GM23248 (cell line): ENCODE measurements around the gene EGLN3. TPM values are rescaled to one million over a fixed set of nuclear protein-coding genes. Genes with fewer than 3 reads are reported as not detected.

ENCODE experiments used
- DNase-seq: peaks from one replicate; pipeline ENCODE4 v3.0.0-alpha.2; 2015
- H2AFZ ChIP-seq: fragments of 200-600 bp; sonication (generic); 2 replicates; pipeline ENCODE4 v1.6.1; 2016; ENCODE audit warnings: antibody characterized with exemption
- H3F3A ChIP-seq: fragments of 200-600 bp; sonication (generic); 2 replicates; pipeline ENCODE4 v1.6.1; 2016; ENCODE audit warnings: mild to moderate bottlenecking, antibody characterized with exemption, mixed run types; ENCODE audit not compliant: insufficient read depth
- H3K27ac ChIP-seq: fragments of 200-600 bp; sonication (generic); 2 replicates; pipeline ENCODE4 v1.5.1; 2016; ENCODE audit warnings: mild to moderate bottlenecking
- H3K27me3 ChIP-seq: fragments of 200-600 bp; sonication (generic); replicated peaks from 2 replicates; pipeline ENCODE4 v1.6.1; 2016; ENCODE audit warnings: mild to moderate bottlenecking; ENCODE audit not compliant: insufficient read depth
- H3K36me3 ChIP-seq: fragments of 200-600 bp; sonication (generic); 2 replicates; pipeline ENCODE4 v1.6.1; 2016; ENCODE audit warnings: low read depth, mild to moderate bottlenecking
- H3K4me1 ChIP-seq: fragments of 200-600 bp; sonication (generic); 2 replicates; pipeline ENCODE4 v1.6.1; 2016; ENCODE audit warnings: mild to moderate bottlenecking; ENCODE audit not compliant: insufficient read depth
- H3K4me2 ChIP-seq: fragments of 200-600 bp; sonication (generic); one replicate; pipeline ENCODE4 v1.6.1; 2016; ENCODE audit warnings: mild to moderate bottlenecking; ENCODE audit not compliant: unreplicated experiment
- H3K4me3 ChIP-seq: fragments of 200-600 bp; sonication (generic); 2 replicates; pipeline ENCODE4 v1.5.1; 2016; ENCODE audit warnings: mild to moderate bottlenecking
- H3K79me2 ChIP-seq: fragments of 200-600 bp; sonication (generic); 2 replicates; pipeline ENCODE4 v1.6.1; 2016; ENCODE audit warnings: mild to moderate bottlenecking; ENCODE audit not compliant: insufficient read depth
- H3K9ac ChIP-seq: fragments of 200-600 bp; sonication (generic); 2 replicates; pipeline ENCODE4 v1.6.1; 2016; ENCODE audit warnings: mild to moderate bottlenecking
- H3K9me2 ChIP-seq: fragments of 200-600 bp; sonication (generic); 2 replicates; pipeline ENCODE4 v1.6.1; 2016; ENCODE audit warnings: mixed run types, mild to moderate bottlenecking, moderate library complexity; ENCODE audit not compliant: insufficient read depth
- H3K9me3 ChIP-seq: fragments of 200-600 bp; sonication (generic); one replicate; pipeline ENCODE4 v1.6.1; 2017; ENCODE audit warnings: low read depth
- H4K20me1 ChIP-seq: fragments of 200-600 bp; sonication (generic); 2 replicates; pipeline ENCODE4 v1.6.0; 2016; ENCODE audit not compliant: insufficient read depth
- EZH2 ChIP-seq: fragments of 200-600 bp; sonication (generic); IDR thresholded peaks from 2 replicates; pipeline ENCODE4 v1.6.1; 2018; ENCODE audit warnings: antibody characterized with exemption, mild to moderate bottlenecking; ENCODE audit not compliant: insufficient read depth, poor library complexity, severe bottlenecking
- EZH2phosphoT487 ChIP-seq: fragments of 200-600 bp; sonication (generic); IDR thresholded peaks from 2 replicates; pipeline ENCODE4 v1.6.1; 2018; ENCODE audit warnings: antibody characterized with exemption, moderate library complexity, mild to moderate bottlenecking, low read depth; ENCODE audit not compliant: insufficient read depth
- WGBS, 2 experiments: methylation state at CpG; one replicate each; pipeline ENCODE4 v1.1.6; 2015 to 2017; ENCODE audit warnings: low lambda C conversion rate in 2 of 2, low coverage in 1 of 2; ENCODE audit errors: missing lambda C conversion rate in 2 of 2; 5-methylcytosine and 5-hydroxymethylcytosine counted together
- in situ Hi-C: fragments of 300-500 bp; cut with MboI; formaldehyde crosslinking; loops from 2 replicates; pipeline ENCODE4 v1.15.0; 2020
- polyA plus RNA-seq: library from polyadenylated mRNA; unstranded; fragments of >200 nt; fragmentation: Nextera tagmentation; extraction: Ambion mirVana; gene quantifications from 2 replicates; pipeline ENCODE4 v1.2.1, GENCODE V29; 2016
- total RNA-seq: library from RNA; depleted of rRNA; stranded (reverse); fragments of >200 nt; shearing (Covaris generic); gene quantifications from 2 replicates; pipeline ENCODE4 v1.2.3, GENCODE V29; 2014; rRNA removed

Gene EGLN3
- total RNA-seq = 0.22 TPM in 1 of 2 replicates, not detected in the other
- 0.11 and 0.14 TPM in 2 replicates for polyA plus RNA-seq

- no peak within 1 kb of the TSS for H3K27ac ChIP-seq
- no peaks in the 10 kb centered on the region for H3K9me3 ChIP-seq
- no peaks in the 10 kb centered on the region for H3K4me1 ChIP-seq
- H2AFZ ChIP-seq = peak within 1 kb of the TSS; percentile 73
- H3K9me2 ChIP-seq = no peaks in the 10 kb centered on the region
- WGBS, 2 experiments = 3 to 4% methylated on average over 74 to 78 of the region's 91 CpGs
- H3K27me3 ChIP-seq = peaks cover 63% of the 10 kb centered on the region
- peak within 1 kb of the TSS; percentile 51 for H3K9ac ChIP-seq
- H4K20me1 ChIP-seq = no peaks in the 10 kb centered on the region
- TF ChIP-seq EZH2 = no peak
- no peak for TF ChIP-seq EZH2phosphoT487
- in situ Hi-C loops = no loop called here
- H3K36me3 ChIP-seq = no peaks in the 10 kb centered on the region
- DNase-seq = peak; percentile 87
- peak within 1 kb of the TSS; percentile 72 for H3K4me2 ChIP-seq
- no peaks in the 10 kb centered on the region for H3K79me2 ChIP-seq
- H3F3A ChIP-seq = no peaks in the 10 kb centered on the region
- peak within 1 kb of the TSS; percentile 67 for H3K4me3 ChIP-seq
Measured at GRCh38 chr14:33950320-33951182, at the start of gene EGLN3. Gene EGLN3 (minus strand): TSS chr14:33951074. CDS start chr14:33950752, 322 bp downstream.

- H3K9ac ChIP-seq = no peak overlapping the region
- H3K27ac ChIP-seq = no peak overlapping the region
- TF ChIP-seq EZH2 (no peak), EZH2phosphoT487 (no peak)
- H3K9me2 ChIP-seq = no peaks in the 10 kb centered on the region
- H3K27me3 ChIP-seq = peaks cover 11% of the 10 kb centered on the region
- no peaks in the 10 kb centered on the region for H3K36me3 ChIP-seq
- no peaks in the 10 kb centered on the region for H3K79me2 ChIP-seq
- no peaks in the 10 kb centered on the region for H4K20me1 ChIP-seq
- no peak overlapping the region for H3K4me2 ChIP-seq
- no peaks in the 10 kb centered on the region for H3K4me1 ChIP-seq
- DNase-seq = no peak
- H3F3A ChIP-seq = no peaks in the 10 kb centered on the region
- WGBS, 2 experiments = 63% methylated on average over 4 of the region's 4 CpGs
- no peak overlapping the region for H2AFZ ChIP-seq
- in situ Hi-C loops = no loop called here
- no peaks in the 10 kb centered on the region for H3K9me3 ChIP-seq
- H3K4me3 ChIP-seq = no peak overlapping the region
Measured at GRCh38 chr14:34000396-34000795, 49.5 kb upstream of the EGLN3 start.

- DNase-seq = no peak
- Histone ChIP-seq H3K9me2 (no peaks in the 10 kb centered on the region), H4K20me1 (no peaks in the 10 kb centered on the region), H3K36me3 (no peaks in the 10 kb centered on the region), H3K4me1 (no peaks in the 10 kb centered on the region), H3K4me3 (no peak overlapping the region), H3K9me3 (no peaks in the 10 kb centered on the region), H3K27me3 (peaks cover 9% of the 10 kb centered on the region; the same call in 1 of the 2 replicates), H3K9ac (no peak overlapping the region), H3K27ac (no peak overlapping the region), H3K79me2 (no peaks in the 10 kb centered on the region), H3F3A (no peaks in the 10 kb centered on the region), H2AFZ (no peak overlapping the region), H3K4me2 (no peak overlapping the region)
- TF ChIP-seq EZH2phosphoT487 (no peak), EZH2 (no peak)
- WGBS, 2 experiments = 72 to 74% methylated on average over 3 of the region's 3 CpGs
- in situ Hi-C loops = no loop called here
Measured at GRCh38 chr14:33999771-34000291, 49.0 kb upstream of the EGLN3 start.

GRCh38 chr14:33997611-33998010, 46.7 kb upstream of the EGLN3 start:
- TF ChIP-seq EZH2phosphoT487 (no peak), EZH2 (no peak)
- Histone ChIP-seq H3F3A (no peaks in the 10 kb centered on the region), H3K9ac (no peak overlapping the region), H3K27ac (no peak overlapping the region), H3K4me1 (no peaks in the 10 kb centered on the region), H3K9me3 (no peaks in the 10 kb centered on the region), H2AFZ (no peak overlapping the region), H3K4me3 (no peak overlapping the region), H4K20me1 (no peaks in the 10 kb centered on the region), H3K27me3 (peaks cover 9% of the 10 kb centered on the region; the same call in 1 of the 2 replicates), H3K79me2 (no peaks in the 10 kb centered on the region), H3K4me2 (no peak overlapping the region), H3K9me2 (no peaks in the 10 kb centered on the region), H3K36me3 (no peaks in the 10 kb centered on the region)
- 69 to 76% methylated on average over 2 of the region's 2 CpGs for WGBS, 2 experiments
- in situ Hi-C loops = no loop called here
- DNase-seq = no peak
